ENCODE results near the gene OR5L1.

Gene OR5L1

DNA sequence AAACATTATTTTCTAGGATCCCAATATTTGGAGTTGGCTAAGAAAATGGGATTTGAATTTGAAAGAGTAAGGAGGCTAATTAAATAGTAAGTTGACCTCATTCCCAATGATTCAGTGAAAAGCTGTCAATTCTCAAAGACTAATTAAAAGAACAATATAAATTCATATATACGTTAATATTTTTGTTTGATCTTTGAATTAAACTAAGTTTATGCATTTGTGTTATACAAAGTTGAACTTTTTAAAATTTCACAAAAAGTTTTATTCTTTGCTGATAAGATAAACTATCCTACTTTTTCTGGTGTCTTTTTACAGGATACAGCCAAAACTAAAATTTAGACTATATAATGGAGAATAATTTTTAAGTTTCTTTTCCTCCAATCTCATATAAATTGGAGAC is at the start of gene OR5L1:
Gene OR5L1, plus strand, starts transcription at position 301 of the 400 bp plus-strand sequence. CDS start 100 bp downstream, outside the sequence.
- DNase-seq (ENCODE audit: low read depth): no peak

- DNase-seq (ENCODE audit: low read depth): no peak
Measured at GRCh38 chr11:55773138-55773537, 38.0 kb upstream of the OR5L1 start, which contains the start of gene OR5D13. Gene OR5D13, plus strand, starts transcription at chr11:55773438. Its CDS starts 0 bp downstream, at chr11:55773438.

DNA sequence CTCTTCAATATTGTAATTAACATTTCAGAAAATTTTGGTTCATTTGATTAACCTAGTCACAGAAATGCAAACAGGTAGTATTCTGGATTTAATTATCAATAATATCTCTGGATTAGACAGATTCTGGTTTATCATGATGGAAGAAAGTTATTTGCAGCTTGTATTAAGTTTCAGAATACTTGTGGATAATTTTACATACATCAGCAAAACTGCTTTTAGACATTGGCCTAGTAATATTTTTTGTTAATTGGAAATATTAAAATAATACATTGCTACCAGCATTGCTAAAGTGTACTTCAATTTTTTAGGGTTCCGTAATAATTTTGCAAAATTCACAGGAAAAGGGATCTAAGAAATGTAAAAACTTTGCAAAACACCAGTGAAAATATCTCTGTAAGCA is 19.6 kb upstream of the OR5L1 start:
- no peak for DNase-seq (ENCODE audit: low read depth)

DNA sequence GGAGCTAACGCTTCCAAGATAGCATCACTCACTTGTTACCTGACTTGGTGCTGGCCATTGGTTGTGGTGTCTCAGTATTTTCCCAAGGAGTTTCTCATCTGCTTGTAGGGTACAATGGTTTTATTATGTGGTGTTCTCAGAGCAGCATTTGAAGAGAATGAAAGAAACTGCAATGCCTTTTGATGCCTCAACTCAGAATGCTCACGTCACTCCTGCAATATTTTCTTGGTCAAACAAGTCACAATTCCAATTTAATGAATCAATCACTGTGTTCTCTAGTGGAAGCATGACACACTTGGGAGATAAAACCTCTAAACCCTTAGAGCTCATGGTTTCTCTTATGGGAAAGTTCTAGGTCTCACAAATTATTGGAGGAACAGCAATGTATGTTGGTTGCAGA is 17.8 kb upstream of the OR5L1 start:
- DNase-seq (ENCODE audit: low read depth): no peak

DNA sequence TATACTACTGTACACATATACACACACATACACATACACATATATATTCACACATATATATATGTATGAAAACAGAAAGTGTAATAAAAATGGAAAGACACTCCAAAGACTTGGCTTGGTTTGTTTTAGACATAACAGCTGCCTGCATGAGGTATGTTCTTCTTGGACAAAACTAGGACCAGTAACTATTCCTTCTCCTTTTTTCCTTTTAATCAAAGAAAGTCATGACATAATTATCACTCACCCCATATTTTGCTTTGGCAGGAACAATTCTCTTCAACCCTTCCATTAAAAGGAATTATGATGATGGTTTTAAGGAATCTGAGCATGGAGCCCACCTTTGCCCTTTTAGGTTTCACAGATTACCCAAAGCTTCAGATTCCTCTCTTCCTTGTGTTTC is 15.9 kb upstream of the OR5L1 start, which contains the start of gene OR5D14:
Gene OR5D14, plus strand, starts transcription at position 301 of the 400 bp plus-strand sequence. Its CDS starts 0 bp downstream, at position 301.
- DNase-seq (ENCODE audit: low read depth): no peak

GRCh38 chr11:55806248-55806647 is 4.9 kb upstream of the OR5L1 start:
- DNase-seq (ENCODE audit: low read depth): no peak

- DNase-seq (ENCODE audit: low read depth): no peak
Measured at GRCh38 chr11:55819330-55819729, 8.2 kb downstream of the OR5L1 start, which contains the start of gene OR5D18. Gene OR5D18, plus strand, starts transcription at chr11:55819630. Its CDS starts 0 bp downstream, at chr11:55819630.

- no peak for DNase-seq (ENCODE audit: low read depth)
Measured at GRCh38 chr11:55826919-55827318, 15.8 kb downstream of the OR5L1 start, which contains the start of gene OR5L2. Gene OR5L2, plus strand, starts transcription at chr11:55827219. Its CDS starts 0 bp downstream, at chr11:55827219.

DNA sequence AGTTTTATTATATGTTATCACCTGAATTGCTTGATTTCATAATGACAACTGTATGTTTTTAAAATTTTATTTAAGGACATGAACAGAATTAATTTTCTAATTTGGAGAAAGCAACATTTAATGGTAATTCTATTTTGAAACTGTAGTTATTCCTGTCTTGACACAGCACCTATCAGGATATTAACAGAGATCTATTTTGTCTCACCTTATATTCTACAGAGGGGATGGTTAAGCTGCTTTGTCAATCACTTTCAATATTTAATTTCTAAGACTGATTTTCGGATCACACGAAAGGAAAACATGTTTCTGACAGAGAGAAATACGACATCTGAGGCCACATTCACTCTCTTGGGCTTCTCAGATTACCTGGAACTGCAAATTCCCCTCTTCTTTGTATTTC is 27.3 kb downstream of the OR5L1 start, which contains the start of gene OR5D16:
Gene OR5D16, plus strand, starts transcription at position 301 of the 400 bp plus-strand sequence. Its CDS starts 0 bp downstream, at position 301.
- DNase-seq (ENCODE audit: low read depth): no peak

DNA sequence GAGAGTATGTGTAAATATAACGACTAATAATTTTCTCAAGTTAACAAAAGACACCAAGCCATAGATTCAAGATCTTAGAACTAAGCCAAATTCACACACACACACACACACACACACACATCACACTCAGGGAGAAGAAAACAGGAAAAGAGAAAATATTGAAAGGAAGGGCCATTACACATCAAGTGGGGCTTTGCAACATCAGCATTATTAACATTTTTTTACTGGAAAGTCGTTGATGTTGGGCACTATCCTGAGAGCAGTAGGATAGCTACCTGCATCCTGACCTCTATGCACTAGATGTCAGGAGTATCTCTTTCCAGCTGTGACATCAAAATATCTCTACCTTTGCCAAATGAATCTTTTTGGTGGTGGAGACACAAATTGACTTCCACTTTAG is 36.3 kb downstream of the OR5L1 start:
- DNase-seq (ENCODE audit: low read depth): no peak

DNA sequence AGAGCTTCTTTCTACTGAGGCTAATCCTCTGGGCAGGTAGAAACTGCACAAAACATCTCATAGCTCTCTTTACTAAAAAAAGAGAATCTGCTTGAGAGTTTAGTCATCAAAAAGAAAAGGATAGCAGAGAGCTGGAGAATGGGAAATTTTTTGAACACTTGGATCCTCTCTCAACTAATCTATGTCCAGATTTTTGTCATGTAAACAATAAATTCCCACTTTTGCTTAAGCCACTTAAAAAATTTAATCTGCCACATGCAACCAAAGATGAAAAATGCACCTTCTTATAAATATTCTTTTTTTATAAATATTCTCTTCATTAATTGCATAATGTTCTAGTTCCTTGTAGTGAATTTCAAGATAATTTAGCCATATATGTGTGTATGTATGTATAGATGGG is 37.9 kb downstream of the OR5L1 start:
- DNase-seq (ENCODE audit: low read depth): no peak

GRCh38 chr11:55852141-55852540 is 41.0 kb downstream of the OR5L1 start:
- DNase-seq (ENCODE audit: low read depth): no peak

GRCh38 chr11:55854704-55855103 is 43.5 kb downstream of the OR5L1 start:
- DNase-seq (ENCODE audit: low read depth): no peak

All from fibroblast of gingiva (primary cell).